GM23338 (cell line): ENCODE data around the gene PDE10A. TPM values are rescaled to one million over a fixed set of nuclear protein-coding genes. Genes with fewer than 3 reads are reported as not detected.

Source experiments
- ATAC-seq: fragments of 200-7000 bp; cut with Tn5 transposase; 3 replicates; pipeline ENCODE4 v1.9.1; 2020
- DNase-seq: peaks from one replicate; pipeline ENCODE4 v3.0.0-alpha.2; 2015; ENCODE audit warnings: low spot score
- H2AFZ ChIP-seq: fragments of 200-600 bp; sonication (generic); 2 replicates; pipeline ENCODE4 v1.8.0; 2016; ENCODE audit warnings: antibody characterized with exemption, mild to moderate bottlenecking, moderate library complexity
- H3F3A ChIP-seq: fragments of 200-600 bp; sonication (generic); replicated peaks from 2 replicates; pipeline ENCODE4 v1.8.0; 2017; ENCODE audit warnings: antibody characterized with exemption, mixed run types, low read depth
- H3K27ac ChIP-seq: fragments of 200-600 bp; sonication (generic); 2 replicates; pipeline ENCODE4 v1.6.1; 2016; ENCODE audit warnings: low read depth
- H3K27me3 ChIP-seq: fragments of 200-600 bp; sonication (generic); 2 replicates; pipeline ENCODE4 v1.8.0; 2016; ENCODE audit warnings: mild to moderate bottlenecking, mixed run types, moderate library complexity; ENCODE audit not compliant: insufficient read depth
- H3K36me3 ChIP-seq: fragments of 200-600 bp; sonication (generic); 2 replicates; pipeline ENCODE4 v1.8.0; 2016; ENCODE audit warnings: mild to moderate bottlenecking; ENCODE audit not compliant: insufficient read depth
- H3K4me1 ChIP-seq: fragments of 200-600 bp; sonication (generic); 2 replicates; pipeline ENCODE4 v1.8.0; 2016; ENCODE audit warnings: mild to moderate bottlenecking, moderate library complexity; ENCODE audit not compliant: insufficient read depth
- H3K4me2 ChIP-seq: fragments of 200-600 bp; sonication (generic); 2 replicates; pipeline ENCODE4 v1.7.1; 2017; ENCODE audit warnings: mixed run types
- H3K4me3 ChIP-seq: fragments of 200-600 bp; sonication (generic); 2 replicates; pipeline ENCODE4 v1.6.1; 2016; ENCODE audit warnings: mixed run types
- H3K79me2 ChIP-seq: fragments of 200-600 bp; sonication (generic); replicated peaks from 2 replicates; pipeline ENCODE4 v1.8.0; 2017; ENCODE audit warnings: mild to moderate bottlenecking; ENCODE audit not compliant: insufficient read depth
- H3K9me2 ChIP-seq: fragments of 200-600 bp; sonication (generic); 2 replicates; pipeline ENCODE4 v1.8.0; 2017; ENCODE audit not compliant: insufficient read depth
- H4K20me1 ChIP-seq: fragments of 200-600 bp; sonication (generic); replicated peaks from 2 replicates; pipeline ENCODE4 v1.8.0; 2017; ENCODE audit warnings: mild to moderate bottlenecking; ENCODE audit not compliant: insufficient read depth
- H3K27ac Mint-ChIP-seq: 2 replicates; pipeline ENCODE4 v1.8.0; 2020; ENCODE audit warnings: inconsistent platforms, mild to moderate bottlenecking, moderate library complexity, mixed read lengths
- H3K27me3 Mint-ChIP-seq: 3 replicates; pipeline ENCODE4 v1.8.0; 2022; ENCODE audit warnings: low read depth, mild to moderate bottlenecking, moderate library complexity, mixed read lengths, inconsistent platforms; ENCODE audit not compliant: insufficient read depth, poor library complexity
- H3K36me3 Mint-ChIP-seq: 3 replicates; pipeline ENCODE4 v1.8.0; 2021; ENCODE audit warnings: low read depth, mild to moderate bottlenecking, inconsistent platforms, moderate library complexity, mixed read lengths
- H3K4me1 Mint-ChIP-seq: 3 replicates; pipeline ENCODE4 v1.8.0; 2020; ENCODE audit warnings: mild to moderate bottlenecking, inconsistent platforms, mixed read lengths
- H3K4me3 Mint-ChIP-seq: 3 replicates; pipeline ENCODE4 v1.8.0; 2021; ENCODE audit warnings: moderate library complexity, mild to moderate bottlenecking, inconsistent platforms, mixed read lengths
- H3K9me3 Mint-ChIP-seq: 3 replicates; pipeline ENCODE4 v1.8.0; 2020; ENCODE audit warnings: moderate library complexity, mild to moderate bottlenecking, inconsistent platforms, mixed read lengths
- CREB1 ChIP-seq: fragments of 250-450 bp; sonication (Bioruptor Pico); IDR thresholded peaks from 2 replicates; pipeline ENCODE4 v1.5.0; 2020; ENCODE audit warnings: low read depth, mild to moderate bottlenecking, moderate library complexity
- EZH2 ChIP-seq: fragments of 200-600 bp; sonication (generic); IDR thresholded peaks from one replicate; pipeline ENCODE4 v1.8.0; 2017; ENCODE audit warnings: antibody characterized with exemption, mild to moderate bottlenecking, low read depth; ENCODE audit not compliant: unreplicated experiment
- EZH2phosphoT487 ChIP-seq: fragments of 200-600 bp; sonication (generic); IDR thresholded peaks from one replicate; pipeline ENCODE4 v1.8.1; 2018; ENCODE audit warnings: antibody characterized with exemption; ENCODE audit not compliant: unreplicated experiment
- JUNB ChIP-seq: IDR thresholded peaks from one replicate; pipeline ENCODE4 v1.6.1; 2016; ENCODE audit warnings: antibody characterized with exemption; ENCODE audit not compliant: unreplicated experiment
- NANOG ChIP-seq: IDR thresholded peaks from 2 replicates; pipeline ENCODE4 v1.6.1; 2016; ENCODE audit warnings: antibody characterized with exemption, borderline replicate concordance
- POLR2AphosphoS5 ChIP-seq: IDR thresholded peaks from 2 replicates; pipeline ENCODE4 v1.6.1; 2016; ENCODE audit warnings: antibody characterized with exemption, low read depth
- STAT1 ChIP-seq: IDR thresholded peaks from one replicate; pipeline ENCODE4 v1.6.1; 2016; ENCODE audit warnings: antibody characterized with exemption; ENCODE audit not compliant: unreplicated experiment
- ZNF114 ChIP-seq: fragments of 250-450 bp; sonication (Bioruptor Pico); IDR thresholded peaks from 2 replicates; pipeline ENCODE4 v1.5.0; 2020; ENCODE audit warnings: mild to moderate bottlenecking, moderate library complexity
- ZNF331 ChIP-seq: fragments of 250-450 bp; sonication (Bioruptor Pico); IDR thresholded peaks from 2 replicates; pipeline ENCODE4 v1.5.0; 2020; ENCODE audit warnings: low read depth, mild to moderate bottlenecking, moderate library complexity
- polyA plus RNA-seq: library from polyadenylated mRNA; unstranded; fragments of >200 nt; fragmentation: Nextera tagmentation; extraction: Ambion mirVana; gene quantifications from 2 replicates; pipeline ENCODE4 v1.2.1, GENCODE V29; 2016
- total RNA-seq: library from RNA; depleted of rRNA; stranded (reverse); fragments of >200 nt; shearing (Covaris generic); gene quantifications from 2 replicates; pipeline ENCODE4 v1.2.3, GENCODE V29; 2014
- TF ChIP-seq, protein P1 (sequence below): IDR thresholded peaks from 2 replicates; pipeline ENCODE4 v1.6.1; 2016; ENCODE audit warnings: antibody characterized with exemption
- TF ChIP-seq, protein P2 (sequence below): fragments of 250-450 bp; sonication (Bioruptor Pico); IDR thresholded peaks from 2 replicates; pipeline ENCODE4 v1.5.0; 2020; ENCODE audit warnings: mild to moderate bottlenecking, moderate library complexity
- TF ChIP-seq, protein P3 (sequence below), 2 experiments: fragments of 200-600 bp in 1 of 2; sonication (generic) in 1 of 2; conservative IDR thresholded peaks; 2 replicates each; pipeline versions ENCODE4 v1.5.1 to v1.6.1; 2016 to 2017; ENCODE audit warnings: antibody characterized with exemption in 2 of 2, low read depth in 2 of 2, mild to moderate bottlenecking in 2 of 2, moderate library complexity in 1 of 2
- TF ChIP-seq, protein P4 (sequence below): IDR thresholded peaks from one replicate; pipeline ENCODE4 v1.6.1; 2018; ENCODE audit warnings: antibody characterized with exemption; ENCODE audit not compliant: unreplicated experiment

PDE10A gene
- total and polyA plus RNA-seq, 2 experiments from 2014 or later, result 0.50 to 3.9 TPM

DNA sequence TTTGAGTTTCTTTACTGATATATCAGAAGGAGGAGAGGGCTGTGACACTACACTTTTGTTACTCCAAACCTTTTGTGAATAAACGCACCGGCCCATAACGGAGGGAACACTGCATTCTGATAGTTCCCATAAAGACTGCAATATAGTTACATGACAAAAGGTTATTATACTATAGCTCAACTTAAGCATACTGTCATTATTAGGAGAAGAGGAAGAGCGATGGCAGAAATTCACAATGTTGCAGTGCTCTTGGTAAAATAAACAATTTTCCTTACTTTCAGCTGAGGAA, 2.3 kb upstream of the PDE10A start:
- Histone ChIP-seq H3K27ac (no peak overlapping the region), H3K27me3 (peaks cover 70% of the 10 kb centered on the region), H2AFZ (no peak overlapping the region), H3K4me3 (peak overlapping the region; percentile 71; the same call in 1 of the 2 replicates), H3K9me2 (no peaks in the 10 kb centered on the region), H4K20me1 (no peaks in the 10 kb centered on the region), H3K4me2 (peak overlapping the region; percentile 94), H3F3A (peaks cover 13% of the 10 kb centered on the region), H3K79me2 (no peaks in the 10 kb centered on the region), H3K36me3 (no peaks in the 10 kb centered on the region), H3K4me1 (peaks cover 52% of the 10 kb centered on the region)
- H3K27ac Mint-ChIP-seq, result no peak overlapping the region
- no peaks in the 10 kb centered on the region for H3K9me3 Mint-ChIP-seq
- H3K4me1 Mint-ChIP-seq, result peaks cover 44% of the 10 kb centered on the region
- no peak for DNase-seq
- H3K27me3 Mint-ChIP-seq, result peaks cover 53% of the 10 kb centered on the region
- no peak for ATAC-seq
- TF ChIP-seq EZH2, result no peak
- TF ChIP-seq POLR2AphosphoS5, result no peak
- TF ChIP-seq, protein P1, sequence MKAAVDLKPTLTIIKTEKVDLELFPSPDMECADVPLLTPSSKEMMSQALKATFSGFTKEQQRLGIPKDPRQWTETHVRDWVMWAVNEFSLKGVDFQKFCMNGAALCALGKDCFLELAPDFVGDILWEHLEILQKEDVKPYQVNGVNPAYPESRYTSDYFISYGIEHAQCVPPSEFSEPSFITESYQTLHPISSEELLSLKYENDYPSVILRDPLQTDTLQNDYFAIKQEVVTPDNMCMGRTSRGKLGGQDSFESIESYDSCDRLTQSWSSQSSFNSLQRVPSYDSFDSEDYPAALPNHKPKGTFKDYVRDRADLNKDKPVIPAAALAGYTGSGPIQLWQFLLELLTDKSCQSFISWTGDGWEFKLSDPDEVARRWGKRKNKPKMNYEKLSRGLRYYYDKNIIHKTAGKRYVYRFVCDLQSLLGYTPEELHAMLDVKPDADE, result no peak
- TF ChIP-seq CREB1, result no peak
- TF ChIP-seq STAT1, result no peak
- TF ChIP-seq, protein P2, sequence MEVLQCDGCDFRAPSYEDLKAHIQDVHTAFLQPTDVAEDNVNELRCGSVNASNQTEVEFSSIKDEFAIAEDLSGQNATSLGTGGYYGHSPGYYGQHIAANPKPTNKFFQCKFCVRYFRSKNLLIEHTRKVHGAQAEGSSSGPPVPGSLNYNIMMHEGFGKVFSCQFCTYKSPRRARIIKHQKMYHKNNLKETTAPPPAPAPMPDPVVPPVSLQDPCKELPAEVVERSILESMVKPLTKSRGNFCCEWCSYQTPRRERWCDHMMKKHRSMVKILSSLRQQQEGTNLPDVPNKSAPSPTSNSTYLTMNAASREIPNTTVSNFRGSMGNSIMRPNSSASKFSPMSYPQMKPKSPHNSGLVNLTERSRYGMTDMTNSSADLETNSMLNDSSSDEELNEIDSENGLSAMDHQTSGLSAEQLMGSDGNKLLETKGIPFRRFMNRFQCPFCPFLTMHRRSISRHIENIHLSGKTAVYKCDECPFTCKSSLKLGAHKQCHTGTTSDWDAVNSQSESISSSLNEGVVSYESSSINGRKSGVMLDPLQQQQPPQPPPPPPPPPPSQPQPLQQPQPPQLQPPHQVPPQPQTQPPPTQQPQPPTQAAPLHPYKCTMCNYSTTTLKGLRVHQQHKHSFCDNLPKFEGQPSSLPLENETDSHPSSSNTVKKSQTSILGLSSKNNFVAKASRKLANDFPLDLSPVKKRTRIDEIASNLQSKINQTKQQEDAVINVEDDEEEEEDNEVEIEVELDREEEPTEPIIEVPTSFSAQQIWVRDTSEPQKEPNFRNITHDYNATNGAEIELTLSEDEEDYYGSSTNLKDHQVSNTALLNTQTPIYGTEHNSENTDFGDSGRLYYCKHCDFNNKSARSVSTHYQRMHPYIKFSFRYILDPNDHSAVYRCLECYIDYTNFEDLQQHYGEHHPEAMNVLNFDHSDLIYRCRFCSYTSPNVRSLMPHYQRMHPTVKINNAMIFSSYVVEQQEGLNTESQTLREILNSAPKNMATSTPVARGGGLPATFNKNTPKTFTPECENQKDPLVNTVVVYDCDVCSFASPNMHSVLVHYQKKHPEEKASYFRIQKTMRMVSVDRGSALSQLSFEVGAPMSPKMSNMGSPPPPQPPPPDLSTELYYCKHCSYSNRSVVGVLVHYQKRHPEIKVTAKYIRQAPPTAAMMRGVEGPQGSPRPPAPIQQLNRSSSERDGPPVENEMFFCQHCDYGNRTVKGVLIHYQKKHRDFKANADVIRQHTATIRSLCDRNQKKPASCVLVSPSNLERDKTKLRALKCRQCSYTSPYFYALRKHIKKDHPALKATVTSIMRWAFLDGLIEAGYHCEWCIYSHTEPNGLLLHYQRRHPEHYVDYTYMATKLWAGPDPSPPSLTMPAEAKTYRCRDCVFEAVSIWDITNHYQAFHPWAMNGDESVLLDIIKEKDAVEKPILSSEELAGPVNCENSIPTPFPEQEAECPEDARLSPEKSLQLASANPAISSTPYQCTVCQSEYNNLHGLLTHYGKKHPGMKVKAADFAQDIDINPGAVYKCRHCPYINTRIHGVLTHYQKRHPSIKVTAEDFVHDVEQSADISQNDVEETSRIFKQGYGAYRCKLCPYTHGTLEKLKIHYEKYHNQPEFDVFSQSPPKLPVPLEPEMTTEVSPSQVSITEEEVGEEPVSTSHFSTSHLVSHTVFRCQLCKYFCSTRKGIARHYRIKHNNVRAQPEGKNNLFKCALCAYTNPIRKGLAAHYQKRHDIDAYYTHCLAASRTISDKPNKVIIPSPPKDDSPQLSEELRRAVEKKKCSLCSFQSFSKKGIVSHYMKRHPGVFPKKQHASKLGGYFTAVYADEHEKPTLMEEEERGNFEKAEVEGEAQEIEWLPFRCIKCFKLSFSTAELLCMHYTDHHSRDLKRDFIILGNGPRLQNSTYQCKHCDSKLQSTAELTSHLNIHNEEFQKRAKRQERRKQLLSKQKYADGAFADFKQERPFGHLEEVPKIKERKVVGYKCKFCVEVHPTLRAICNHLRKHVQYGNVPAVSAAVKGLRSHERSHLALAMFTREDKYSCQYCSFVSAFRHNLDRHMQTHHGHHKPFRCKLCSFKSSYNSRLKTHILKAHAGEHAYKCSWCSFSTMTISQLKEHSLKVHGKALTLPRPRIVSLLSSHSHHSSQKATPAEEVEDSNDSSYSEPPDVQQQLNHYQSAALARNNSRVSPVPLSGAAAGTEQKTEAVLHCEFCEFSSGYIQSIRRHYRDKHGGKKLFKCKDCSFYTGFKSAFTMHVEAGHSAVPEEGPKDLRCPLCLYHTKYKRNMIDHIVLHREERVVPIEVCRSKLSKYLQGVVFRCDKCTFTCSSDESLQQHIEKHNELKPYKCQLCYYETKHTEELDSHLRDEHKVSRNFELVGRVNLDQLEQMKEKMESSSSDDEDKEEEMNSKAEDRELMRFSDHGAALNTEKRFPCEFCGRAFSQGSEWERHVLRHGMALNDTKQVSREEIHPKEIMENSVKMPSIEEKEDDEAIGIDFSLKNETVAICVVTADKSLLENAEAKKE (CRISPR knock-in tag), result no peak
- TF ChIP-seq, protein P3, sequence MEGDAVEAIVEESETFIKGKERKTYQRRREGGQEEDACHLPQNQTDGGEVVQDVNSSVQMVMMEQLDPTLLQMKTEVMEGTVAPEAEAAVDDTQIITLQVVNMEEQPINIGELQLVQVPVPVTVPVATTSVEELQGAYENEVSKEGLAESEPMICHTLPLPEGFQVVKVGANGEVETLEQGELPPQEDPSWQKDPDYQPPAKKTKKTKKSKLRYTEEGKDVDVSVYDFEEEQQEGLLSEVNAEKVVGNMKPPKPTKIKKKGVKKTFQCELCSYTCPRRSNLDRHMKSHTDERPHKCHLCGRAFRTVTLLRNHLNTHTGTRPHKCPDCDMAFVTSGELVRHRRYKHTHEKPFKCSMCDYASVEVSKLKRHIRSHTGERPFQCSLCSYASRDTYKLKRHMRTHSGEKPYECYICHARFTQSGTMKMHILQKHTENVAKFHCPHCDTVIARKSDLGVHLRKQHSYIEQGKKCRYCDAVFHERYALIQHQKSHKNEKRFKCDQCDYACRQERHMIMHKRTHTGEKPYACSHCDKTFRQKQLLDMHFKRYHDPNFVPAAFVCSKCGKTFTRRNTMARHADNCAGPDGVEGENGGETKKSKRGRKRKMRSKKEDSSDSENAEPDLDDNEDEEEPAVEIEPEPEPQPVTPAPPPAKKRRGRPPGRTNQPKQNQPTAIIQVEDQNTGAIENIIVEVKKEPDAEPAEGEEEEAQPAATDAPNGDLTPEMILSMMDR (conservative IDR thresholded peaks at IDR 0.05; ENCODE audit: low read depth in 2 of 2), result no peak
- no peak for TF ChIP-seq ZNF114 (CRISPR knock-in tag)
- no peak for TF ChIP-seq JUNB
- TF ChIP-seq ZNF331, result no peak
- TF ChIP-seq, protein P4, sequence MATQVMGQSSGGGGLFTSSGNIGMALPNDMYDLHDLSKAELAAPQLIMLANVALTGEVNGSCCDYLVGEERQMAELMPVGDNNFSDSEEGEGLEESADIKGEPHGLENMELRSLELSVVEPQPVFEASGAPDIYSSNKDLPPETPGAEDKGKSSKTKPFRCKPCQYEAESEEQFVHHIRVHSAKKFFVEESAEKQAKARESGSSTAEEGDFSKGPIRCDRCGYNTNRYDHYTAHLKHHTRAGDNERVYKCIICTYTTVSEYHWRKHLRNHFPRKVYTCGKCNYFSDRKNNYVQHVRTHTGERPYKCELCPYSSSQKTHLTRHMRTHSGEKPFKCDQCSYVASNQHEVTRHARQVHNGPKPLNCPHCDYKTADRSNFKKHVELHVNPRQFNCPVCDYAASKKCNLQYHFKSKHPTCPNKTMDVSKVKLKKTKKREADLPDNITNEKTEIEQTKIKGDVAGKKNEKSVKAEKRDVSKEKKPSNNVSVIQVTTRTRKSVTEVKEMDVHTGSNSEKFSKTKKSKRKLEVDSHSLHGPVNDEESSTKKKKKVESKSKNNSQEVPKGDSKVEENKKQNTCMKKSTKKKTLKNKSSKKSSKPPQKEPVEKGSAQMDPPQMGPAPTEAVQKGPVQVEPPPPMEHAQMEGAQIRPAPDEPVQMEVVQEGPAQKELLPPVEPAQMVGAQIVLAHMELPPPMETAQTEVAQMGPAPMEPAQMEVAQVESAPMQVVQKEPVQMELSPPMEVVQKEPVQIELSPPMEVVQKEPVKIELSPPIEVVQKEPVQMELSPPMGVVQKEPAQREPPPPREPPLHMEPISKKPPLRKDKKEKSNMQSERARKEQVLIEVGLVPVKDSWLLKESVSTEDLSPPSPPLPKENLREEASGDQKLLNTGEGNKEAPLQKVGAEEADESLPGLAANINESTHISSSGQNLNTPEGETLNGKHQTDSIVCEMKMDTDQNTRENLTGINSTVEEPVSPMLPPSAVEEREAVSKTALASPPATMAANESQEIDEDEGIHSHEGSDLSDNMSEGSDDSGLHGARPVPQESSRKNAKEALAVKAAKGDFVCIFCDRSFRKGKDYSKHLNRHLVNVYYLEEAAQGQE, result no peak
- TF ChIP-seq EZH2phosphoT487, result no peak
- TF ChIP-seq NANOG, result no peak
- H3K36me3 Mint-ChIP-seq, result no peaks in the 10 kb centered on the region
- peak overlapping the region; percentile 75 for H3K4me3 Mint-ChIP-seq
